A549 (cell line): ENCODE results near the gene IRX5.

Experiments
- CHD2 ChIP-seq: fragments of 150-350 bp; IDR thresholded peaks from 2 replicates; pipeline ENCODE4 v1.6.1; 2014; ENCODE audit warnings: low read length; ENCODE audit not compliant: partially characterized antibody
- EP300 ChIP-seq, 2 experiments: fragments of >200 bp; sonication (Bioruptor Twin); formaldehyde crosslinking; IDR thresholded peaks; 2 replicates in 1 of 2; 3 replicates in 1 of 2; pipeline ENCODE4 v1.6.1; 2016 to 2017
- MAFK ChIP-seq: fragments of 450-650 bp; IDR thresholded peaks from 2 replicates; pipeline ENCODE4 v1.6.1; 2014; ENCODE audit not compliant: partially characterized antibody
- POLR2A ChIP-seq: IDR thresholded peaks from 2 replicates; pipeline ENCODE4 v1.6.1; 2012; ENCODE audit warnings: mild to moderate bottlenecking, low read length
- RAD21 ChIP-seq, 2 experiments: fragments of >200 bp in 1 of 2; sonication (Bioruptor Twin) in 1 of 2; formaldehyde crosslinking in 1 of 2; IDR thresholded peaks in 1 of 2; conservative IDR thresholded peaks in 1 of 2; 2 replicates in 1 of 2; 3 replicates in 1 of 2; pipeline ENCODE4 v1.6.1; 2012 to 2018; ENCODE audit warnings: inconsistent platforms in 1 of 2
- RARB ChIP-seq: fragments of 250-450 bp; sonication (Bioruptor Pico); IDR thresholded peaks from 2 replicates; pipeline ENCODE4 v1.8.0; 2021; ENCODE audit warnings: mild to moderate bottlenecking, moderate library complexity
- REST ChIP-seq: fragments of 200-600 bp; sonication (generic); IDR thresholded peaks from 2 replicates; pipeline ENCODE4 v1.6.1; 2016; ENCODE audit warnings: antibody characterized with exemption, mild to moderate bottlenecking, moderate library complexity
- TF ChIP-seq, protein P1 (sequence below): IDR thresholded peaks from 2 replicates; pipeline ENCODE4 v1.6.1; 2012
- TF ChIP-seq, protein P2 (sequence below): fragments of >200 bp; sonication (Bioruptor Twin); formaldehyde crosslinking; IDR thresholded peaks from 3 replicates; pipeline ENCODE4 v1.5.1; 2016
- TF ChIP-seq, protein P3 (sequence below): IDR thresholded peaks from 2 replicates; pipeline ENCODE4 v1.6.1; 2012; ENCODE audit warnings: low read depth, borderline replicate concordance

- TF ChIP-seq, protein P1, sequence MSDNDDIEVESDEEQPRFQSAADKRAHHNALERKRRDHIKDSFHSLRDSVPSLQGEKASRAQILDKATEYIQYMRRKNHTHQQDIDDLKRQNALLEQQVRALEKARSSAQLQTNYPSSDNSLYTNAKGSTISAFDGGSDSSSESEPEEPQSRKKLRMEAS = no peak
- TF ChIP-seq, protein P2, sequence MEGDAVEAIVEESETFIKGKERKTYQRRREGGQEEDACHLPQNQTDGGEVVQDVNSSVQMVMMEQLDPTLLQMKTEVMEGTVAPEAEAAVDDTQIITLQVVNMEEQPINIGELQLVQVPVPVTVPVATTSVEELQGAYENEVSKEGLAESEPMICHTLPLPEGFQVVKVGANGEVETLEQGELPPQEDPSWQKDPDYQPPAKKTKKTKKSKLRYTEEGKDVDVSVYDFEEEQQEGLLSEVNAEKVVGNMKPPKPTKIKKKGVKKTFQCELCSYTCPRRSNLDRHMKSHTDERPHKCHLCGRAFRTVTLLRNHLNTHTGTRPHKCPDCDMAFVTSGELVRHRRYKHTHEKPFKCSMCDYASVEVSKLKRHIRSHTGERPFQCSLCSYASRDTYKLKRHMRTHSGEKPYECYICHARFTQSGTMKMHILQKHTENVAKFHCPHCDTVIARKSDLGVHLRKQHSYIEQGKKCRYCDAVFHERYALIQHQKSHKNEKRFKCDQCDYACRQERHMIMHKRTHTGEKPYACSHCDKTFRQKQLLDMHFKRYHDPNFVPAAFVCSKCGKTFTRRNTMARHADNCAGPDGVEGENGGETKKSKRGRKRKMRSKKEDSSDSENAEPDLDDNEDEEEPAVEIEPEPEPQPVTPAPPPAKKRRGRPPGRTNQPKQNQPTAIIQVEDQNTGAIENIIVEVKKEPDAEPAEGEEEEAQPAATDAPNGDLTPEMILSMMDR = no peak
- TF ChIP-seq REST (no peak), EP300 (IDR thresholded peaks at IDR 0.05) (no peak), POLR2A (no peak), RARB (CRISPR knock-in tag) (no peak), MAFK (no peak), CHD2 (no peak), RAD21 (conservative IDR thresholded peaks at IDR 0.05 in 1 of 2, IDR thresholded peaks at IDR 0.05 in 1 of 2) (no peak)
- TF ChIP-seq, protein P3, sequence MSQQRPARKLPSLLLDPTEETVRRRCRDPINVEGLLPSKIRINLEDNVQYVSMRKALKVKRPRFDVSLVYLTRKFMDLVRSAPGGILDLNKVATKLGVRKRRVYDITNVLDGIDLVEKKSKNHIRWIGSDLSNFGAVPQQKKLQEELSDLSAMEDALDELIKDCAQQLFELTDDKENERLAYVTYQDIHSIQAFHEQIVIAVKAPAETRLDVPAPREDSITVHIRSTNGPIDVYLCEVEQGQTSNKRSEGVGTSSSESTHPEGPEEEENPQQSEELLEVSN = no peak
These were observed 21.5 kb downstream of the IRX5 start for GRCh38 chr16:54952195-54952594.
